ENCODE data around the gene XPO4. TPM values are rescaled to one million over a fixed set of nuclear protein-coding genes. Genes with fewer than 3 reads are reported as not detected.

XPO4 gene
- total and polyA plus RNA-seq, 2 of the 8 experiments (the other 6 are each of a cell fraction or from before 2014, with no cell fraction given): 11.9 to 33.3 TPM

- no peak overlapping the region for H3K14ac ChIP-seq (ENCODE audit: insufficient read length)
- no peak overlapping the region for H4K5ac ChIP-seq (ENCODE audit: insufficient read length, low read depth, low read length)
- ChIA-PET CTCF (ENCODE audit: partially characterized antibody) (interaction anchor here (0.6 to 4.0 kb wide), 32 partner anchors 10 to 639 kb away, joined by 3 to 54 read pairs (median 4); no protein-coding TSS in a partner anchor), POLR2A (ENCODE audit: partially characterized antibody) (interaction anchor here (1.0 to 1.8 kb wide), 4 partner anchors 9 to 73 kb away, joined by 3 to 4 read pairs (median 3); partner anchors contain the start of gene XPO4)
- no peak overlapping the region for H2BK15ac ChIP-seq (ENCODE audit: low read length)
- no peaks in the 10 kb centered on the region for H3K9me3 ChIP-seq (ENCODE audit: insufficient read depth in 2 of 2, low read depth in 1 of 2, low read length in 1 of 2)
- peaks cover 0 to 3% of the 10 kb centered on the region in 2 experiments; a peak in 1 of 4 replicates for H3K79me2 ChIP-seq (ENCODE audit: control insufficient read depth in 1 of 2, insufficient read depth in 2 of 2, low read length in 2 of 2)
- no peak overlapping the region for H3K56ac ChIP-seq (replicated peaks; ENCODE audit: insufficient read length, low read depth, low read length)
- no peak overlapping the region for H2BK12ac ChIP-seq (ENCODE audit: low read depth, low read length)
- no peak overlapping the region for H3K18ac ChIP-seq (ENCODE audit: extremely low read depth, low read length)
- H2BK20ac ChIP-seq (ENCODE audit: low read length): no peak overlapping the region
- FAIRE-seq (peak; percentile 82), DNase-seq (ENCODE audit: low read depth in 1 of 2, low spot score in 2 of 2) (no peak)
- no peak overlapping the region for H2AFZ ChIP-seq (ENCODE audit: low read length)
- no peak overlapping the region for H4K8ac ChIP-seq (ENCODE audit: extremely low read depth, insufficient read depth, low read length)
- H3K79me1 ChIP-seq (ENCODE audit: low read depth, low read length): no peaks in the 10 kb centered on the region
- no peak overlapping the region for H3K27ac ChIP-seq (ENCODE audit: low read depth, low read length)
- H3K4me2 ChIP-seq (ENCODE audit: insufficient read depth in 1 of 2, low read depth in 2 of 2, low read length in 2 of 2): no peak overlapping the region
- H2AK5ac ChIP-seq (ENCODE audit: low read depth, low read length): no peak overlapping the region
- no peak overlapping the region for H2BK5ac ChIP-seq (ENCODE audit: low read depth, low read length)
- 72% methylated on average over 5 of the region's 5 CpGs; no CpG with 5 or more reads in 1 of the 2 experiments for WGBS, 2 experiments (ENCODE audit: extremely low coverage in 1 of 2, insufficient coverage in 1 of 2, insufficient read length in 1 of 2, insufficient replicate concordance in 2 of 2, low coverage in 1 of 2, low lambda C conversion rate in 2 of 2, missing lambda C conversion rate in 1 of 2)
- H3K4ac ChIP-seq (replicated peaks; ENCODE audit: insufficient read length, low read depth, low read length): no peak overlapping the region
- H2BK120ac ChIP-seq (replicated peaks; ENCODE audit: low read depth, low read length): no peak overlapping the region
- no peaks in the 10 kb centered on the region for H3K27me3 ChIP-seq (replicated peaks in 1 of 4; ENCODE audit: control insufficient read depth in 3 of 4, extremely low read depth in 1 of 4, insufficient read depth in 3 of 4, low read length in 3 of 4)
- no peak overlapping the region for H4K91ac ChIP-seq (replicated peaks; ENCODE audit: insufficient read length, low read length)
- no peak overlapping the region for H3K4me3 ChIP-seq (ENCODE audit: extremely low read depth in 1 of 4, insufficient read depth in 2 of 4, low read depth in 3 of 4, low read length in 4 of 4)
- H3K9ac ChIP-seq (replicated peaks in 1 of 4; ENCODE audit: extremely low read depth in 1 of 4, low read depth in 3 of 4, low read length in 3 of 4): no peak overlapping the region
- H3K23ac ChIP-seq (ENCODE audit: insufficient read length): no peak overlapping the region
- H4K20me1 ChIP-seq (replicated peaks in 1 of 2; ENCODE audit: control insufficient read depth in 1 of 2, insufficient read depth in 2 of 2, low read length in 2 of 2): peaks cover 0 to 2% of the 10 kb centered on the region in 2 experiments
- H3K23me2 ChIP-seq (ENCODE audit: low read depth, low read length): no peaks in the 10 kb centered on the region
- H3K36me3 ChIP-seq (ENCODE audit: control insufficient read depth in 2 of 4, insufficient read depth in 4 of 4, low read length in 3 of 4): peaks cover 0 to under 1% (median 0%) of the 10 kb centered on the region in 4 experiments; a peak in 1 of 8 replicates
- H3K4me1 ChIP-seq (replicated peaks in 1 of 4; ENCODE audit: control insufficient read depth in 3 of 4, insufficient read depth in 4 of 4, low read length in 3 of 4): peaks cover 0 to 2% (median under 1%) of the 10 kb centered on the region in 4 experiments; a peak in 2 of 7 replicates
- TF ChIP-seq RAD21 (IDR thresholded peaks at IDR 0.05 in 1 of 2, conservative IDR thresholded peaks at IDR 0.05 in 1 of 2; ENCODE audit: low read depth in 2 of 2, low read length in 2 of 2) (peak; percentile 53 to 60), SAP30 (IDR thresholded peaks at IDR 0.05; ENCODE audit: insufficient read depth, insufficient replicate concordance, low read length) (no peak), CHD1 (IDR thresholded peaks at IDR 0.05; ENCODE audit: low read depth, low read length) (no peak), BACH1 (IDR thresholded peaks at IDR 0.05; ENCODE audit: low read length) (no peak), TAF1 (IDR thresholded peaks at IDR 0.05; ENCODE audit: low read depth, low read length) (no peak), ASH2L (IDR thresholded peaks at IDR 0.05; ENCODE audit: low read length) (no peak), POLR2A (IDR thresholded peaks at IDR 0.05; ENCODE audit: control extremely low read depth in 1 of 2, low read depth in 2 of 2, low read length in 2 of 2) (no peak), CTCF (IDR thresholded peaks at IDR 0.05; ENCODE audit: control extremely low read depth in 1 of 3, insufficient read depth in 1 of 3, low read depth in 1 of 3, low read length in 3 of 3) (peak in 2 of 3 experiments; percentile 50 to 62; a peak in 3 of 4 replicates), TBP (IDR thresholded peaks at IDR 0.05; ENCODE audit: low read depth, low read length) (no peak)
These were observed 73.8 kb downstream of the XPO4 start for GRCh38 chr13:20828539-20829364.
